HEK293 (cell line): ENCODE results near the gene RACGAP1.
A peak's percentile ranks its signal among the peaks of the same experiment; 100 is the strongest.

Experiments used
- CTCF ChIA-PET: fragments of 350-600 bp; formaldehyde crosslinking; extraction: SDS; loops from one replicate; lab custom pipeline; 2021; ENCODE audit warnings: antibody characterized with exemption; lab: Yijun Ruan, JAX
- POLR2A ChIA-PET: fragments of 300-600 bp; formaldehyde crosslinking; extraction: SDS; loops from one replicate; lab custom pipeline; 2020; ENCODE audit warnings: antibody characterized with exemption, inconsistent platforms; lab: Yijun Ruan, JAX
- H3K27ac ChIP-seq: fragments of 200-500 bp; sonication (Bioruptor generic); 2 replicates; pipeline ENCODE4 v1.5.1; 2014; ENCODE audit warnings: low read depth, low read length, control low read depth, inconsistent platforms; ENCODE audit errors: extremely low read depth
- H3K36me3 ChIP-seq, 2 experiments: fragments of 200-500 bp in 1 of 2; sonication (Bioruptor generic) in 1 of 2; 1 replicate in 1 of 2; 2 replicates in 1 of 2; pipeline ENCODE4 v1.5.1; 2014 to 2017; ENCODE audit warnings: inconsistent platforms in 2 of 2, low read length in 2 of 2; ENCODE audit not compliant: control insufficient read depth in 2 of 2, insufficient read depth in 1 of 2
- H3K4me1 ChIP-seq: fragments of 200-500 bp; sonication (Bioruptor generic); 2 replicates; pipeline ENCODE4 v1.5.1; 2014; ENCODE audit warnings: mild to moderate bottlenecking, low read length, inconsistent platforms; ENCODE audit not compliant: control insufficient read depth, insufficient read depth
- H3K4me3 ChIP-seq: 2 replicates; pipeline ENCODE4 v1.5.1; 2011; ENCODE audit warnings: low read depth, mild to moderate bottlenecking, control low read depth, low read length, moderate library complexity
- H3K9me3 ChIP-seq: fragments of 200-500 bp; sonication (Bioruptor generic); 2 replicates; pipeline ENCODE4 v1.5.1; 2014; ENCODE audit warnings: low read depth, low read length, inconsistent platforms; ENCODE audit not compliant: control insufficient read depth, insufficient read depth
- ATF2 ChIP-seq: fragments of 450-650 bp; formaldehyde crosslinking; IDR thresholded peaks from 2 replicates; pipeline ENCODE4 v1.5.1; 2016; ENCODE audit warnings: missing biosample characterization, missing genetic modification characterization, low read depth
- BCL11B ChIP-seq: fragments of 450-650 bp; formaldehyde crosslinking; IDR thresholded peaks from 2 replicates; pipeline ENCODE4 v1.5.1; 2016; ENCODE audit warnings: low read depth, missing biosample characterization, missing genetic modification characterization
- GLIS1 ChIP-seq: fragments of 450-650 bp; formaldehyde crosslinking; IDR thresholded peaks from 2 replicates; pipeline ENCODE4 v1.5.1; 2016; ENCODE audit warnings: missing biosample characterization, missing genetic modification characterization
- GLIS2 ChIP-seq: fragments of 450-650 bp; formaldehyde crosslinking; IDR thresholded peaks from 2 replicates; pipeline ENCODE4 v1.5.1; 2016; ENCODE audit warnings: missing biosample characterization, missing genetic modification characterization
- MYNN ChIP-seq: fragments of 450-650 bp; formaldehyde crosslinking; IDR thresholded peaks from 2 replicates; pipeline ENCODE4 v1.5.1; 2016; ENCODE audit warnings: missing biosample characterization, missing genetic modification characterization, borderline replicate concordance
- PATZ1 ChIP-seq: fragments of 450-650 bp; formaldehyde crosslinking; IDR thresholded peaks from 2 replicates; pipeline ENCODE4 v1.5.1; 2016; ENCODE audit warnings: missing biosample characterization, missing genetic modification characterization
- TSHZ1 ChIP-seq: fragments of 450-650 bp; formaldehyde crosslinking; IDR thresholded peaks from 2 replicates; pipeline ENCODE4 v1.5.1; 2016; ENCODE audit warnings: missing biosample characterization, missing genetic modification characterization, borderline replicate concordance
- ZBTB11 ChIP-seq: fragments of 450-650 bp; formaldehyde crosslinking; conservative IDR thresholded peaks from 2 replicates; pipeline ENCODE4 v1.5.1; 2016; ENCODE audit warnings: low read depth, missing biosample characterization, missing genetic modification characterization
- ZBTB20 ChIP-seq: fragments of 450-650 bp; formaldehyde crosslinking; IDR thresholded peaks from 2 replicates; pipeline ENCODE4 v1.5.1; 2016; ENCODE audit warnings: missing biosample characterization, missing genetic modification characterization
- ZBTB26 ChIP-seq: fragments of 450-650 bp; formaldehyde crosslinking; optimal IDR thresholded peaks from 2 replicates; pipeline ENCODE3; 2016; ENCODE audit warnings: missing biosample characterization, mild to moderate bottlenecking, missing genetic modification characterization
- ZBTB6 ChIP-seq: fragments of 450-650 bp; formaldehyde crosslinking; IDR thresholded peaks from 2 replicates; pipeline ENCODE4 v1.5.1; 2017; ENCODE audit warnings: missing biosample characterization, missing genetic modification characterization
- ZNF138 ChIP-seq: fragments of 450-650 bp; formaldehyde crosslinking; IDR thresholded peaks from 2 replicates; pipeline ENCODE4 v1.5.1; 2016; ENCODE audit warnings: missing biosample characterization, missing genetic modification characterization, borderline replicate concordance
- ZNF341 ChIP-seq: fragments of 450-650 bp; formaldehyde crosslinking; IDR thresholded peaks from 2 replicates; pipeline ENCODE4; 2016; ENCODE audit warnings: low read depth, missing biosample characterization, missing genetic modification characterization
- ZNF350 ChIP-seq: fragments of 450-650 bp; formaldehyde crosslinking; IDR thresholded peaks from 2 replicates; pipeline ENCODE4 v1.5.0; 2017; ENCODE audit warnings: missing biosample characterization, mild to moderate bottlenecking, missing genetic modification characterization
- ZNF473 ChIP-seq: fragments of 450-650 bp; formaldehyde crosslinking; IDR thresholded peaks from 2 replicates; pipeline ENCODE4 v1.5.1; 2017; ENCODE audit warnings: missing biosample characterization, missing genetic modification characterization
- ZNF580 ChIP-seq: fragments of 450-650 bp; formaldehyde crosslinking; IDR thresholded peaks from 2 replicates; pipeline ENCODE4 v1.5.1; 2016; ENCODE audit warnings: missing biosample characterization, missing genetic modification characterization
- ZNF585B ChIP-seq: fragments of 450-650 bp; formaldehyde crosslinking; IDR thresholded peaks from 2 replicates; pipeline ENCODE4 v1.5.1; 2016; ENCODE audit warnings: missing biosample characterization, missing genetic modification characterization
- ZNF600 ChIP-seq: fragments of 450-650 bp; formaldehyde crosslinking; IDR thresholded peaks from 2 replicates; pipeline ENCODE4 v1.5.1; 2016; ENCODE audit warnings: missing biosample characterization, missing genetic modification characterization
- ZNF692 ChIP-seq: fragments of 450-650 bp; formaldehyde crosslinking; IDR thresholded peaks from 2 replicates; pipeline ENCODE4 v1.5.1; 2016; ENCODE audit warnings: missing biosample characterization, missing genetic modification characterization
- ZNF701 ChIP-seq: fragments of 450-650 bp; formaldehyde crosslinking; IDR thresholded peaks from 2 replicates; pipeline ENCODE4 v1.5.1; 2016; ENCODE audit warnings: missing biosample characterization, missing genetic modification characterization

RACGAP1 gene

GRCh38 chr12:50025187-50026059 lies at the start of gene RACGAP1:
RACGAP1 (minus strand) TSS chr12:50025494; CDS start chr12:50016715, 8,779 bp downstream.
- Histone ChIP-seq H3K4me3 (peak within 1 kb of the TSS; percentile 93), H3K4me1 (0 out of 2 replicates have a peak, but pooled peaks cover 3% of the 10 kb centered on the region), H3K36me3 (peaks cover 0 to 8% of the 10 kb centered on the region in 2 experiments; a peak in 2 of 3 replicates), H3K9me3 (no peaks in the 10 kb centered on the region), H3K27ac (peak within 1 kb of the TSS; percentile 56)
- CTCF ChIA-PET: interaction anchor here (0.6 to 8.4 kb wide), 7 partner anchors 13 to 284 kb away, joined by 3 to 55 read pairs (median 5); partner anchors contain the start of gene TMBIM6
- POLR2A ChIA-PET: interaction anchor here (0.6 to 2.0 kb wide), 12 partner anchors 9 to 284 kb away, joined by 3 to 9 read pairs (median 5); partner anchors contain the start of genes COX14, NCKAP5L, SMARCD1 and TMBIM6
- no peak for TF ChIP-seq BCL11B (tag by site-specific recombination)
- peak; percentile 80 for TF ChIP-seq GLIS1
- TF ChIP-seq ZBTB26 (tag by site-specific recombination): peak; percentile 84
- no peak for TF ChIP-seq ZNF473 (tag by site-specific recombination)
- TF ChIP-seq GLIS2 (tag by site-specific recombination): peak; percentile 94
- no peak for TF ChIP-seq ZBTB6 (tag by site-specific recombination)
- TF ChIP-seq ZBTB11 (tag by site-specific recombination): peak; percentile 92
- TF ChIP-seq ZNF600 (tag by site-specific recombination): peak; percentile 74
- no peak for TF ChIP-seq ZNF701 (tag by site-specific recombination)
- TF ChIP-seq TSHZ1: no peak
- no peak for TF ChIP-seq ZNF350 (tag by site-specific recombination)
- peak; percentile 95 for TF ChIP-seq PATZ1 (tag by site-specific recombination)
- peak; percentile 87 for TF ChIP-seq ATF2 (tag by site-specific recombination)
- TF ChIP-seq ZNF138 (tag by site-specific recombination): no peak
- TF ChIP-seq MYNN: no peak
- TF ChIP-seq ZBTB20 (tag by site-specific recombination): peak; percentile 91
- TF ChIP-seq ZNF580 (tag by site-specific recombination): peak; percentile 97
- no peak for TF ChIP-seq ZNF585B
- TF ChIP-seq ZNF692 (tag by site-specific recombination): peak; percentile 98
- peak; percentile 18; the same call in 1 of the 2 replicates for TF ChIP-seq ZNF341 (tag by site-specific recombination)
